NCI-H460 (cell line): ENCODE results near the gene DGKI. TPM values are rescaled to one million over a fixed set of nuclear protein-coding genes. Genes with fewer than 3 reads are reported as not detected.
A peak's percentile ranks its signal among the peaks of the same experiment; 100 is the strongest.

Source experiments
- DNase-seq: peaks from one replicate; pipeline ENCODE4 v3.0.0-alpha.2; 2016; ENCODE audit warnings: low read depth; ENCODE audit errors: extremely low read depth
- total RNA-seq: library from RNA; depleted of rRNA; stranded (reverse); fragments of >200 nt; shearing (Covaris generic); gene quantifications from 2 replicates; pipeline ENCODE4 v1.2.3, GENCODE V29; 2014

The DGKI gene
- total RNA-seq, 1 experiment from 2014 or later: 0.40 TPM

DNA sequence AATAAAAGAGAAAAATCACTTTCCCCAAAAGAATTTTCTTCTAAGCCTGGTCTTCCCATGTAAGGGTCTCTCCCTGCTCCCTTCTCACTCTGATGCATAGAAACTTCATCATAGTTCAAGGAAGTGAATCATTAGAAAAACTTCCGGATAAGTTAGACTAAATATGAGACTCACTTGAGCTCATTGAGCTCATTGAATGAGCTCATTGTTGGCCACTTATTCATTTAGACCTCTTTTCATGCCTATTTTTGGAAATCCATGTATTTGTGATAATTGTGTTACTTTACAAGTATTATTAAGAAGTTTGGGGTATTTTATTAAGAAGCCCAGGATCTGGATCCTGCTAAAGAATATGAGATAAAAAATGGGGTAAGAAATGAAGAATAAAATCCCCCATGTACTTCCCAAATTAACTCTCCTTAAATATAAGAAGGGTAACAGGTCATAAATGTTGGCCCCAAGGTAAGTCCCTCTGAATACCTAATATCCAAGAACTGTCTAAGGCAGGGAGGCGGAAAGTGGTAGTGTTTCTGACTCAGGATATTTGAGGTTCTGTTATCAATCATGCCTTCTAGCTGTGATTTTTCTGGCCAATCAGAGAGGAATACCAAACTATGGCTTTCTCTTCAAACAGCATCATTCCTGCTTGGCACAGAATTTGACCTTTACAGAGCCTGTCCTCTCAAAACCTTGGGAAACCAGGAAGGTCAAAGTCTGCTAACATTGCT lies 266.7 kb downstream of the DGKI start:
- DNase-seq: peak; percentile 44

DNA sequence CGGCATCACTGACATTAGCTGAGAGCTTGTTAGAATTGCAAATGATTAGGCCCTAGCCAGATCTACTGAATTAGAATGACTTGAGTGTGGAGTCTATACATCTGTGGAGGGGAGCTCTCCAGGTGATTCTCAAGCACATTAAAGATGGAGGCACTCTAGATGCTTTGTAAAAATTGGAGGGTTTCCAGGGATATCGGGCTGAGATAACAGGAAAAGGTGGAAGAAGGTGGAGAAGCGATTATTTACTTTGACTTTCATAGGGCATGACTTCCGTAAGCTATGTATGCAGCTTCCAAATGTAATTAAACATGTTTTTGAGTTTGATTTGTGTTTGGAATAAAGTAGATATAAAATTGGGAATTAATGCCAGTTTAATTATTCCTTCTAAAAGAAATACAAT lies 268.2 kb downstream of the DGKI start:
- no peak for DNase-seq

- DNase-seq: no peak
These were observed 269.6 kb downstream of the DGKI start for GRCh38 chr7:137577184-137577583.

DNA sequence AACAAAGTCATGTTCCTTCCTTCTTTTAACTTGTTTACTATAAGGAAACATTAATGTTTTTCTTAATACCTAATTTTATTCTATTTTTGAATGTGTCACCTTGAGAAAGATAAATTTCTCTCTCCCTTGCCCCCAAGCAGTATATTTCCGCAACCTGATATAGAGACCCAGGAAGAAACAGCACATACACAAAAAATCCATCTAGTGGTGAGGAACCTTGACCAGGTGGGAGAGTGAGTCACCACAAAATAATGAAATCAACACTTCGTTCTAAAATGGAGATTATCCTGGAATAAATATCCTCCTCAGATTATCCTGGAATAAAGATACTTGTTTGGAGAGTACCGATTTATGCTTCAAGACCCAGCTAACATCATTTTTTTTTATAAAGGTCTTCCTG lies 270.3 kb downstream of the DGKI start:
- DNase-seq: no peak

- no peak for DNase-seq
These were observed 272.0 kb downstream of the DGKI start for GRCh38 chr7:137574812-137575211.

GRCh38 chr7:137572056-137572784 lies 274.6 kb downstream of the DGKI start:
- no peak for DNase-seq

DNA sequence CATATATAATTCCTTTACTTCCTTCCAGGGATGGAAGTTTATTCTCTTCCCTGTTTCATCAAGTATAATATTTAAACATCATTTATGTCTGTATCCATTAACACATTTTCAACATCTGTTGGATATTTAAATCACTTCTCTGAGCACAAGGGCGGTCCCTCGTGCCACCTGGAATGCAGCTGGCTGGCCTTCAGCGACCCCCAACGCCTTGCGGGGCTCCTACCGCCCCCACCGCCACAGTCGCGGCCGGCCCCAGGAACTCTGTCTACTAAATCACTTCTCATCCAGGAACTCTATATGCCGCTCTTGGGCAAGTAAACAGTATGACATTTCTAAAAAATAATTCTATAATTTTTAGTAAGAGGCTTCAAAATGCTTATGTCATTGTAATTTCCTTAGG lies 282.1 kb downstream of the DGKI start:
- no peak for DNase-seq

DNA sequence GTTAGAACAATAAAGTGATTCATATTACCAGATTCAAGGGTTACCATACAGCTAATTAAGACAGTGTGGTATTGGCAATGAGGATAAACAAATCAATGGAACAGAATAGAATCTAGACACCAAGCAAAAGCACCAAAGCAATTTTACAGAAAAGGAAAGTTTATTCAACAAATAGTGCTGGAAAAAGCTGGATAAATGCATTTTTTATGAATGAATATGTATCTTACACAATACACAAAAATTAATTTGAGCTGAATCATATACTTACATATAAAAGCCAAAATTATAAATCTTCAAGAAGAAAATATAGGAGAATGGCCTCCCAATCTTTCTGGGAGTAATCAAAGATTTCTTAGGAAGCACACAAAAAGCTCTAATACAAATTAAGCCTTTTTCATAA lies 282.8 kb downstream of the DGKI start:
- DNase-seq: no peak

GRCh38 chr7:137547485-137547884 lies 299.3 kb downstream of the DGKI start:
- DNase-seq: no peak

DNA sequence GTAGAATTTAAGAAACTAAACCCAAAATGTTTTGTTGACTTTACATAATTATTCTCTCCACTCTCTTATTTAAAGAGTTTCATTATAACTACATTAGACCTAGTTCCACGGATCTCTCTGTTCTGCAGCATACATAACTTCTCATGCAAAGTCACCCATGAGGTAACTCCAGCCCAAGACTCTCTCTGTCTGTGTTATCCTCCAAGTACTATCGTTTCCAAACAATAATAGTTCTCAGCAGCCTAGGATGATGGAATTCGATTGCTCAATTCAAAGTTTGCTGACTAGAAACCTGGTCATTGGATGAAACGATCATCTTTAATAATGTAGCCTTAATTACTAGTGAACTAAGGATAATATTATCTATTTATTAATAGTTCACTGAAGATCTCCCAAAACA lies 300.1 kb downstream of the DGKI start:
- DNase-seq: no peak

- DNase-seq: no peak
These were observed 300.8 kb downstream of the DGKI start for GRCh38 chr7:137546009-137546408.

DNA sequence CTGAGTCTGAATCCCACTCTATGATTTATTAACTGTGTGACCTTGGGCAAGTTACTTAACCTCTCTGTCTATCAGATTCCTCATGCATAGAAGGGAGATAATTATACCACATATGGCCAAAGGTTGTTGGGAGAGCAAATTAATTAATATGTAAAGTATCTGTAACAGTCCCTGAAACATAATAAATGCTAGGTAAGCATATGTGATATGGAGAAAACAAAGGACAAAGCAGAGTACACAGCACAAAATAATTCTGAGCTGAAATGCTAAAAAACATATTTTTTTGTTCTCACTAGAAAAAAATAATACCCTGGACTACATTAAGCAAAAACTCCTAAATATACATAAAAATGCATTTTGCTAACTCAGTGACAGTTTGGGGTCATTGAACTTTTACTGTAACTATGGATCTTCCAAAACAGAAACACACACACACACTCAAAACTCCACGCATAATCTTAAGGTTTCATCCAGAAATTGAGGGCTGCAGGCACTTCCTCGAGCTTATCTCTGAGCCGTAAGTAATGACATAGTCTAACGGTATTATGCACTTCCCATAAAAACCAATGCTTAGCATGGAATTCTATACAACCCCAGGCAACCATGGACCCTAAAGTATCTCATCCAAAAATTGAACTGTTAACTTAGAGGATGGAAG lies 301.6 kb downstream of the DGKI start:
- DNase-seq: no peak

- no peak for DNase-seq
These were observed 302.2 kb downstream of the DGKI start for GRCh38 chr7:137544453-137545058.

GRCh38 chr7:137539111-137539715 lies 307.6 kb downstream of the DGKI start:
- no peak for DNase-seq

DNA sequence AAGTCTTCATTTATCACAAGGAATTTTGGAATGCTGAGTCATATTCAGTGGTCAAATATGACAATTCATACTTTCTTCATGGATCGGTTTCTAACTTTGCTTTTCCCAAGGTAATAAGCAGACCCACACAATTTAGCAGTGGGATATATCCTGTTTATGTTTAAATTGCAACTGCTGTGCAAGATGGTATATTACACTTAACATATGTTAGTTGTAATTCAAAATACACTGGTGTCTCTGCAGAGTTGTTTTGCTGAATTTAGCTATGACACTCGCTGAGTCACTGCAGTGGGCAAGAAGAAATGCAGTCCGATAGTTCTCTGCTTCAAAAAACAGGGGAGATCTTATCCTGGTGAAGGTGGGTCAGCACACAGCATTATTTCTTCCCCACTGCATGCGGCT lies 308.4 kb downstream of the DGKI start:
- DNase-seq: no peak

GRCh38 chr7:137535579-137535978 lies 311.2 kb downstream of the DGKI start:
- no peak for DNase-seq

DNA sequence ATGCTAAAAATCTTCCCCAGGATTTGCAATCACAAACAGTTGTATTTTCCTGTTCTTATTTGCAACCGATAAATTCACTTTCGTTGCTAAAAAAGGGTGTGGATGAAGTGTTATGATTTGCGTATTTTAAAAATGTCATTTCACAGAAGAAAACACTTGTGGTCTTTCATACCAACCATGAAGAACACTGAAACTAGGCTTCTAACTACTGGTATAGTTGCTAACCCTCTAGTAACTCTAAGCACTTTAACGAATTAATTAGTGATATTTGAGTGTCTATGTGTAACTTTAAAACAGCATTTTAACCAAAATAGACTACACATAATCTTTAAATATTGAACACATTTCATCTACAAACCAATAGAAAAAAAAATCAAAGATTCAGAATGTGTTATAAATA lies 315.1 kb downstream of the DGKI start:
- DNase-seq: no peak

DNA sequence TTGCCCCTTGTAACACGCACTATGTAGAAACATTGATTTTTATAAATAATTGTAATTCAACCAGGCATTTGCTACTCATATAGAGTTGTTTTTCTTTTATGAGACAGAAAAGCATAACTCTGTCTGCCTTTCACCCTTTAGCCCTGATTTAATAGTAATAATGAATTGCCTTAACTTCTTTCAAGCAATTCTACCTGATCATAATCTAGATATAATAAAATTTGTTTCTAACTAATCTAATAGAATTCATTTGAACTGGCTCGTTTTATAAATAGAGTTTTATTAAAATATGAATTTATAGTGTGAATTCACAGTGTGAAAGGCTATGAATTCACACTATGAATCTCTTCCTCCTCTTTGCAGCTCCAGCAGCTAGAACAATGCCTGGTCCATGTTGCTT lies 319.1 kb downstream of the DGKI start:
- no peak for DNase-seq

DNA sequence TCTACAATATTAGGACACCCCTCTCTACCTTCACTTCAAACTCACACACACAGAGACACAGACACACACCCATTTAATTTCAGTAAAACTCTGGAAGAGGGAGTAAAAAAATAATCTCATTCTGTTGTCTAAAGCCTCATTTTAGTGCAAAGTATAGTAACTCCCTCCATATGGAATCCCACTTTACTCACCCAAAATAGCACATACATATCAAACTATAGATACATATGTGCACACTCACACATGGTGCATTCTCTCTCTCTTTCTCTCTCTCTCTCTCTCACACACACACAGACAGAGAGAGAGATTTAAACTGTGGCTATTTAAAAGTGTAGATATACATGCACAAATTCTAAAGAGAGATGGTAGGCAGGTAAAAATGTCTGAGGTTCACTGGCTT lies 323.6 kb downstream of the DGKI start:
- DNase-seq: no peak

DNA sequence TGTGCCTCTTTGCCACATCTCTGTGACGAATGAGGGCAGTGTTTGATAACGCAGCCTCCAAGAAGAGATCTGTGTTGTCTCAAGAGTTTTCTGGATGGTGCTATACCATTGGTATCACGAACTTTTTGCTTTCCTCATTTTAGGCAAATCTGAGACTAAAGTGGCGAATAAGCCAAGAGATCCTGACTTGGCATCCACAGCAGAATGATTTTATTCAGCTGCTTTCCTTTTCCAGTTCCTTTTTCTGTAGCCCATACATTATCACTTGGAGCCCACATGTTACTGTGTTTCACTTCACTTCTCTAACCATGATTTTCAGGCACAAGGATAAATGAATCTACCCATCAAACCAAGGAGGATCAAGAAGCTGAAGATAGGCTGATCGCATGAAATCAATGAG lies 325.3 kb downstream of the DGKI start:
- no peak for DNase-seq

GRCh38 chr7:137519947-137520346 lies 326.8 kb downstream of the DGKI start:
- DNase-seq: no peak
